HepG2 (cell line): ENCODE results near the gene RAPSN. TPM values are rescaled to one million over a fixed set of nuclear protein-coding genes. Genes with fewer than 3 reads are reported as not detected.

ENCODE experiments used
- ATAC-seq: fragments of 200-7000 bp; cut with Tn5 transposase; 3 replicates; pipeline ENCODE4 v1.9.1; 2020; ENCODE audit warnings: mild to moderate bottlenecking, moderate library complexity
- Bru-seq: library from RNA; stranded (reverse); fragments of 400-500 nt; gene quantifications from one replicate; lab custom pipeline; 2021; lab: Mats Ljungman, UMichigan
- BruChase-seq, 2 experiments: library from RNA; stranded (reverse); fragments of 400-500 nt; gene quantifications; one replicate each; lab custom pipeline; 2021; lab: Mats Ljungman, UMichigan
- BruUV-seq: library from RNA; stranded (reverse); fragments of 400-500 nt; replicated peaks from 2 replicates; lab custom pipeline; 2021; lab: Mats Ljungman, UMichigan
- CTCF ChIA-PET: fragments of 300-600 bp; formaldehyde crosslinking; extraction: SDS; loops from one replicate; lab custom pipeline; 2021; ENCODE audit warnings: low total read pairs, inconsistent platforms, low intra/inter-chr PET ratio; lab: Yijun Ruan, JAX
- POLR2A ChIA-PET: fragments of 350-600 bp; sonication (Branson Sonifier 250); formaldehyde crosslinking; loops from one replicate; lab custom pipeline; 2020; ENCODE audit warnings: antibody characterized with exemption, inconsistent platforms; lab: Yijun Ruan, JAX
- DNase-seq: peaks from one replicate; pipeline ENCODE4 v3.0.0-alpha.2; 2015; ENCODE audit warnings: low spot score
- FAIRE-seq: peaks from 3 replicates; lab custom pipeline; 2011; peaks lifted over from hg19 to GRCh38; lab: Jason Lieb, UNC
- H2AFZ ChIP-seq: one replicate; pipeline ENCODE4 v1.6.1; 2011; ENCODE audit warnings: low read length, inconsistent platforms
- H3K27ac ChIP-seq: fragments of 300-600 bp; 3 replicates; pipeline ENCODE4 v1.8.0; 2011; ENCODE audit warnings: mixed run types, mild to moderate bottlenecking, mixed read lengths, low read length, inconsistent platforms; ENCODE audit not compliant: insufficient read depth; ENCODE audit errors: extremely low read length
- H3K27me3 ChIP-seq, 2 experiments: fragments of 200-600 bp in 1 of 2; 2 replicates in 1 of 2; 3 replicates in 1 of 2; pipeline versions ENCODE4 v1.6.0 to v1.8.0; 2011; ENCODE audit warnings: low read length in 2 of 2, mild to moderate bottlenecking in 2 of 2, moderate library complexity in 2 of 2, inconsistent platforms in 1 of 2; ENCODE audit not compliant: insufficient read depth in 2 of 2, control insufficient read depth in 1 of 2
- H3K36me3 ChIP-seq, 2 experiments: fragments of 200-600 bp in 1 of 2; replicated peaks in 1 of 2; 2 replicates in 1 of 2; 3 replicates in 1 of 2; pipeline versions ENCODE4 v1.5.1 to v1.8.0; 2011; ENCODE audit warnings: low read length in 2 of 2, inconsistent platforms in 1 of 2; ENCODE audit not compliant: insufficient read depth in 2 of 2, control insufficient read depth in 1 of 2
- H3K4me1 ChIP-seq: 2 replicates; pipeline ENCODE4 v1.5.1; 2012; ENCODE audit warnings: low read length, inconsistent platforms; ENCODE audit not compliant: insufficient read depth
- H3K4me2 ChIP-seq: 2 replicates; pipeline ENCODE4 v1.6.0; 2011; ENCODE audit warnings: low read depth, low read length, inconsistent platforms
- H3K4me3 ChIP-seq, 3 experiments: fragments of 200-600 bp in 1 of 3; sonication (generic), shearing (Covaris generic) in 1 of 3; replicated peaks in 1 of 3; 2 replicates each; pipeline ENCODE4 v1.5.1; 2011 to 2016; ENCODE audit warnings: low read length in 3 of 3, inconsistent platforms in 2 of 3, low read depth in 2 of 3, mild to moderate bottlenecking in 2 of 3, control low read depth in 1 of 3, mixed read lengths in 1 of 3; ENCODE audit not compliant: insufficient read depth in 1 of 3
- H3K79me2 ChIP-seq: one replicate; pipeline ENCODE4 v1.6.1; 2011; ENCODE audit warnings: low read length, inconsistent platforms; ENCODE audit not compliant: insufficient read depth
- H3K9ac ChIP-seq: 2 replicates; pipeline ENCODE4 v1.6.0; 2011; ENCODE audit warnings: mild to moderate bottlenecking, low read depth, low read length, inconsistent platforms; ENCODE audit not compliant: insufficient read depth
- H3K9me3 ChIP-seq: 2 replicates; pipeline ENCODE4 v1.5.1; 2012; ENCODE audit warnings: mild to moderate bottlenecking, low read length
- H4K20me1 ChIP-seq: 2 replicates; pipeline ENCODE4 v1.6.0; 2011; ENCODE audit warnings: inconsistent platforms, mild to moderate bottlenecking, low read length, moderate library complexity; ENCODE audit not compliant: insufficient read depth
- CBFB ChIP-seq: sonication (generic); formaldehyde crosslinking; IDR thresholded peaks from 2 replicates; pipeline ENCODE4 v1.4.0; 2020; ENCODE audit warnings: missing genetic modification reagents
- HCFC1 ChIP-seq: fragments of 150-350 bp; IDR thresholded peaks from 2 replicates; pipeline ENCODE4 v1.6.1; 2014; ENCODE audit warnings: low read depth, low read length
- KDM5A ChIP-seq: fragments of 200-600 bp; sonication (generic); IDR thresholded peaks from 2 replicates; pipeline ENCODE4 v1.7.0; 2018; ENCODE audit warnings: antibody characterized with exemption, mild to moderate bottlenecking, low read length, borderline replicate concordance
- TFDP1 ChIP-seq: IDR thresholded peaks from 2 replicates; pipeline ENCODE4 v1.6.1; 2016; ENCODE audit warnings: missing compliant biosample characterization, missing genetic modification reagents, borderline replicate concordance
- U2AF1 ChIP-seq: fragments of 200-400 bp; formaldehyde crosslinking; optimal IDR thresholded peaks from 2 replicates; pipeline ENCODE3; 2017; ENCODE audit warnings: mild to moderate bottlenecking, low read depth, low read length
- WIZ ChIP-seq: sonication (generic); formaldehyde crosslinking; IDR thresholded peaks from 2 replicates; pipeline ENCODE4 v1.5.1; 2020; ENCODE audit warnings: mild to moderate bottlenecking, missing genetic modification reagents
- ZNF75D ChIP-seq: sonication (generic); formaldehyde crosslinking; IDR thresholded peaks from 2 replicates; pipeline ENCODE4 v1.8.1; 2023; ENCODE audit warnings: missing genetic modification reagents, mild to moderate bottlenecking, borderline replicate concordance
- WGBS: methylation state at CpG from one replicate; pipeline ENCODE4 v1.1.6; 2017; ENCODE audit warnings: low lambda C conversion rate; 5-methylcytosine and 5-hydroxymethylcytosine counted together
- in situ Hi-C: cut with HindIII; loops from 2 replicates; pipeline ENCODE4 v1.10.0; 2017; ENCODE audit warnings: low pct_unique_long_range_greater_than_20kb; ENCODE audit not compliant: extremely low pct_ligation_motif_present
- intact Hi-C: fragments of 100-400 bp; cut with micrococcal nuclease; formaldehyde crosslinking; loops from one replicate; pipeline ENCODE4 v1.10.0; 2022; ENCODE audit not compliant: unreplicated experiment
- long read RNA-seq, 2 experiments: library from RNA in 1 of 2; library from polyadenylated mRNA in 1 of 2; stranded (forward) in 1 of 2; unstranded in 1 of 2; transcript quantifications; one replicate each; pipeline ENCODE4 v2.0.0, GENCODE V29; 2019 to 2022
- polyA minus RNA-seq, 3 experiments: library from RNA; depleted of rRNA, polyadenylated mRNA; stranded (reverse); fragments of >200 nt; gene quantifications; 2 replicates each; pipeline ENCODE4 v1.2.3, GENCODE V29; 2011; ENCODE audit warnings: low replicate concordance in 1 of 3
- polyA plus RNA-seq, 8 experiments: library from polyadenylated mRNA; depleted of rRNA in 3 of 8; stranded (reverse) in 7 of 8; unstranded in 1 of 8; fragments of >200 nt; fragmentation: Illumina TruSeq in 4 of 8; extraction: Trizol in 4 of 8; gene quantifications; 2 replicates each; pipeline versions ENCODE4 v1.2.1 to v1.2.3, GENCODE V29; 2011 to 2016; ENCODE audit warnings: low read depth in 4 of 8, missing spikeins in 1 of 8, mixed read lengths in 1 of 8; ENCODE audit not compliant: insufficient read depth in 1 of 8
- total RNA-seq, 5 experiments: library from RNA; depleted of rRNA; stranded (reverse); fragments of >200 nt; fragmentation: Illumina TruSeq; extraction: Trizol; gene quantifications; 2 replicates each; pipeline ENCODE4 v1.2.3, GENCODE V29; 2016; ENCODE audit warnings: low read depth in 1 of 5
- TF ChIP-seq, protein P1 (sequence below): sonication (generic); formaldehyde crosslinking; conservative IDR thresholded peaks from 2 replicates; pipeline ENCODE4 v1.4.0; 2020; ENCODE audit warnings: missing genetic modification reagents
- TF ChIP-seq, protein P2 (sequence below): sonication (generic); formaldehyde crosslinking; IDR thresholded peaks from 2 replicates; pipeline ENCODE4 v1.5.0; 2020; ENCODE audit warnings: mild to moderate bottlenecking, missing genetic modification reagents, borderline replicate concordance
- TF ChIP-seq, protein P3 (sequence below): sonication (generic); formaldehyde crosslinking; IDR thresholded peaks from 2 replicates; pipeline ENCODE4 v1.4.0; 2020; ENCODE audit warnings: missing genetic modification reagents

Gene RAPSN
- total RNA-seq (2016; rRNA removed; fragmentation: Illumina TruSeq; extraction: Trizol) (0.60 and 1.2 TPM in 2 replicates), polyA plus RNA-seq (2011; rRNA removed) (0.15 and 0.40 TPM in 2 replicates), polyA minus RNA-seq (2011; rRNA and poly(A)+ RNA removed; ENCODE audit: low replicate concordance) (0.16 and 0.64 TPM in 2 replicates), Bru-seq, nascent RNA (percentile 45 among the genes with signal in this experiment), BruChase-seq, experiment 1, labeled RNA remaining after a 6-hour chase (percentile 84 among the genes with signal in this experiment), BruChase-seq, experiment 2, labeled RNA remaining after a 2-hour chase (percentile 78 among the genes with signal in this experiment)
- total RNA-seq (2016; cell fraction: cytosol; rRNA removed; fragmentation: Illumina TruSeq; extraction: Trizol; ENCODE audit: low read depth), result 0.91 and 1.4 TPM in 2 replicates
- 1.0 and 1.7 TPM in 2 replicates for total RNA-seq (2016; cell fraction: insoluble cytoplasmic fraction; rRNA removed; fragmentation: Illumina TruSeq; extraction: Trizol)
- total RNA-seq (2016; cell fraction: membrane; rRNA removed; fragmentation: Illumina TruSeq; extraction: Trizol), result 1.2 and 1.4 TPM in 2 replicates
- total RNA-seq (2016; cell fraction: nucleus; rRNA removed; fragmentation: Illumina TruSeq; extraction: Trizol), result 0.72 and 1.2 TPM in 2 replicates
- polyA plus RNA-seq (2011; cell fraction: cytosol; rRNA removed), result 0.13 and 0.14 TPM in 2 replicates
- 0.77 and 1.1 TPM in 2 replicates for polyA plus RNA-seq (2011; cell fraction: nucleus; rRNA removed)
- 0.79 and 0.80 TPM in 2 replicates for polyA plus RNA-seq (2012)
- 0.51 and 1.2 TPM in 2 replicates for polyA plus RNA-seq (2016; cell fraction: cytosol; fragmentation: Illumina TruSeq; extraction: Trizol; ENCODE audit: low read depth)
- polyA plus RNA-seq (2016; cell fraction: insoluble cytoplasmic fraction; fragmentation: Illumina TruSeq; extraction: Trizol; ENCODE audit: low read depth), result 0.83 and 0.93 TPM in 2 replicates
- 0.44 TPM in 1 of 2 replicates, not detected in the other for polyA plus RNA-seq (2016; cell fraction: membrane; fragmentation: Illumina TruSeq; extraction: Trizol; ENCODE audit: low read depth)
- polyA plus RNA-seq (2016; cell fraction: nucleus; fragmentation: Illumina TruSeq; extraction: Trizol; ENCODE audit: insufficient read depth, low read depth), result 2.3 and 3.6 TPM in 2 replicates
- not detected in 2 replicates for polyA minus RNA-seq (2011; cell fraction: cytosol; rRNA and poly(A)+ RNA removed)
- polyA minus RNA-seq (2011; cell fraction: nucleus; rRNA and poly(A)+ RNA removed), result 0.75 and 1.2 TPM in 2 replicates
- long read RNA-seq, experiment 1, partial matches to known transcripts, result 1 of 2 reads
- long read RNA-seq, experiment 1, other reads (novel, unspliced or antisense), result 1 of 2 reads
- long read RNA-seq, experiment 2, result 0 reads

DNA sequence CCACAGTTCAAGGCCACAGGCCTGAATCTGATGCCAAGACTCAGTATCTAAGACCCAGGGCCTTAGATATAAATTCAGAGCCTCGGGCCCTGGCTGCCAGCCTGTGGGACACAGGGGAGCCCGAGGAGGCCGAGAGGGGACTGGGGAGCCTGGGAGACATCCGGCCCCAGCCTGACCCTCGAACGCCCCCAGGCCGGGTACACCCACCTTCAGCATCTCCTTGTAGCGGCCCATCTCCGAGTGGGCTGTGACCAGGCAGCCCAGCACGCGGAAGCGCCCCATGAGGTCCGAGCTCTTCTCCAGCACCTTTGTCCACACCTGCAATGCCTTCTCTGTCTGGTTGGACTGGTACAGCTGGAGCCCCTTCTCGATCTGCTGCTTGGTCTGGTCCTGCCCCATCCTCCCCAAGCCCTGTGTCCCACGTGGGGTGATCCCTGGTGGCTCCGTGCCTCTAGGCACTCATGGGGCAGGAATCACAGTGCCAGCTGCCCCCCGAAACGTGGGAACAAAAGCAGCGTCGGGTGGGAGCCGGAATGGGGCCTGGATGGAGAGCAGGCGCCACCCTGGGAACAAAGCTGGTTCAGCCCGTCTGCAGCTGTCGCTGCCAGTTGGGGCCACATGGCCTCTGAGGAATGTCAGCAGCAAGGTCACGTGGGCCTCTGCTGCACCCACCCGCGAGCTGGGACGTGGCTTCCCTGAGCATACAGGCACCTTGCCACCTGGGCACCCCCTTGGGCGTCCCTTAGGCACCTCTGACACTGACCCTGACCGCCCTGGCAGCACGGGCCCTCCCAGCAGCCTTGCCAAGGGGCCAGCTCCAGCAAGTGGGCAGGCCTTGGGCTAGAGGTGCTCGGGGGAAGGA, at the start of gene RAPSN:
RAPSN (minus strand) TSS at position 571 of the 862 bp plus-strand sequence; CDS start at position 399, 172 bp downstream.
- intact Hi-C loops (no loop called here), in situ Hi-C loops (no loop called here)
- no peaks in the 10 kb centered on the region for H3K9me3 ChIP-seq
- H3K4me1 ChIP-seq, result peaks cover 37% of the 10 kb centered on the region
- DNase-seq (no peak), ATAC-seq (peak; percentile 28), FAIRE-seq (no peak)
- H3K36me3 ChIP-seq, result no peaks in the 10 kb centered on the region
- H3K79me2 ChIP-seq, result no peaks in the 10 kb centered on the region
- H3K27ac ChIP-seq, result no peak within 1 kb of the TSS
- no peaks in the 10 kb centered on the region for H4K20me1 ChIP-seq
- H3K4me3 ChIP-seq, result no peak within 1 kb of the TSS
- H3K27me3 ChIP-seq, result no peaks in the 10 kb centered on the region
- 89% methylated on average over 3 of the region's 32 CpGs for WGBS
- no peak within 1 kb of the TSS for H3K9ac ChIP-seq
- H3K4me2 ChIP-seq, result peak within 1 kb of the TSS; percentile 27; the same call in 1 of the 2 replicates
- H2AFZ ChIP-seq, result no peak within 1 kb of the TSS
- ChIA-PET POLR2A (interaction anchor here (2.5 kb wide), 1 partner anchor 11 kb away, joined by 12 read pairs; no protein-coding TSS in a partner anchor), CTCF (no interaction called here)
- no TSS peak for BruUV-seq
- TF ChIP-seq, protein P1, sequence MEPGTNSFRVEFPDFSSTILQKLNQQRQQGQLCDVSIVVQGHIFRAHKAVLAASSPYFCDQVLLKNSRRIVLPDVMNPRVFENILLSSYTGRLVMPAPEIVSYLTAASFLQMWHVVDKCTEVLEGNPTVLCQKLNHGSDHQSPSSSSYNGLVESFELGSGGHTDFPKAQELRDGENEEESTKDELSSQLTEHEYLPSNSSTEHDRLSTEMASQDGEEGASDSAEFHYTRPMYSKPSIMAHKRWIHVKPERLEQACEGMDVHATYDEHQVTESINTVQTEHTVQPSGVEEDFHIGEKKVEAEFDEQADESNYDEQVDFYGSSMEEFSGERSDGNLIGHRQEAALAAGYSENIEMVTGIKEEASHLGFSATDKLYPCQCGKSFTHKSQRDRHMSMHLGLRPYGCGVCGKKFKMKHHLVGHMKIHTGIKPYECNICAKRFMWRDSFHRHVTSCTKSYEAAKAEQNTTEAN, result no peak
- TF ChIP-seq, protein P2, sequence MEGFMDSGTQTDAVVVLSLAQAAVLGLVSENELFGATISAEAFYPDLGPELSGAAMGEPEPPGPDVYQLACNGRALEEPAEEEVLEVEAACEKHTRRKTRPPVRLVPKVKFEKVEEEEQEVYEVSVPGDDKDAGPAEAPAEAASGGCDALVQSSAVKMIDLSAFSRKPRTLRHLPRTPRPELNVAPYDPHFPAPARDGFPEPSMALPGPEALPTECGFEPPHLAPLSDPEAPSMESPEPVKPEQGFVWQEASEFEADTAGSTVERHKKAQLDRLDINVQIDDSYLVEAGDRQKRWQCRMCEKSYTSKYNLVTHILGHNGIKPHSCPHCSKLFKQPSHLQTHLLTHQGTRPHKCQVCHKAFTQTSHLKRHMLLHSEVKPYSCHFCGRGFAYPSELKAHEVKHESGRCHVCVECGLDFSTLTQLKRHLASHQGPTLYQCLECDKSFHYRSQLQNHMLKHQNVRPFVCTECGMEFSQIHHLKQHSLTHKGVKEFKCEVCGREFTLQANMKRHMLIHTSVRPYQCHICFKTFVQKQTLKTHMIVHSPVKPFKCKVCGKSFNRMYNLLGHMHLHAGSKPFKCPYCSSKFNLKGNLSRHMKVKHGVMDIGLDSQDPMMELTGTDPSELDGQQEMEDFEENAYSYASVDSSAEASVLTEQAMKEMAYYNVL (CRISPR knock-in tag), result no peak
- TF ChIP-seq HCFC1 (no peak), WIZ (no peak), CBFB (CRISPR knock-in tag) (no peak), ZNF75D (CRISPR knock-in tag) (no peak), U2AF1 (no peak), KDM5A (no peak), TFDP1 (no peak)
- TF ChIP-seq, protein P3, sequence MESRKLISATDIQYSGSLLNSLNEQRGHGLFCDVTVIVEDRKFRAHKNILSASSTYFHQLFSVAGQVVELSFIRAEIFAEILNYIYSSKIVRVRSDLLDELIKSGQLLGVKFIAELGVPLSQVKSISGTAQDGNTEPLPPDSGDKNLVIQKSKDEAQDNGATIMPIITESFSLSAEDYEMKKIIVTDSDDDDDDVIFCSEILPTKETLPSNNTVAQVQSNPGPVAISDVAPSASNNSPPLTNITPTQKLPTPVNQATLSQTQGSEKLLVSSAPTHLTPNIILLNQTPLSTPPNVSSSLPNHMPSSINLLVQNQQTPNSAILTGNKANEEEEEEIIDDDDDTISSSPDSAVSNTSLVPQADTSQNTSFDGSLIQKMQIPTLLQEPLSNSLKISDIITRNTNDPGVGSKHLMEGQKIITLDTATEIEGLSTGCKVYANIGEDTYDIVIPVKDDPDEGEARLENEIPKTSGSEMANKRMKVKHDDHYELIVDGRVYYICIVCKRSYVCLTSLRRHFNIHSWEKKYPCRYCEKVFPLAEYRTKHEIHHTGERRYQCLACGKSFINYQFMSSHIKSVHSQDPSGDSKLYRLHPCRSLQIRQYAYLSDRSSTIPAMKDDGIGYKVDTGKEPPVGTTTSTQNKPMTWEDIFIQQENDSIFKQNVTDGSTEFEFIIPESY, result peak; percentile 74; the same call in 1 of the 2 replicates
